ENCODE data around the gene LYST.

- TF ChIP-seq EP300 (conservative IDR thresholded peaks at IDR 0.05; ENCODE audit: poor library complexity, severe bottlenecking) (no peak), CTCF (IDR thresholded peaks at IDR 0.05; ENCODE audit: poor library complexity, severe bottlenecking) (no peak), REST (IDR thresholded peaks at IDR 0.05; ENCODE audit: borderline replicate concordance) (no peak), POLR2AphosphoS5 (IDR thresholded peaks at IDR 0.05) (no peak), TAF1 (IDR thresholded peaks at IDR 0.05; ENCODE audit: low read depth) (no peak), EZH2 (IDR thresholded peaks at IDR 0.05; ENCODE audit: borderline replicate concordance, insufficient read depth, low read length, poor library complexity, severe bottlenecking) (no peak), RAD21 (conservative IDR thresholded peaks at IDR 0.05) (no peak), MXI1 (conservative IDR thresholded peaks at IDR 0.05; ENCODE audit: poor library complexity, severe bottlenecking) (no peak), SMC3 (conservative IDR thresholded peaks at IDR 0.05; ENCODE audit: poor library complexity) (no peak)
Measured at GRCh38 chr1:235790123-235790522, 76.6 kb downstream of the LYST start.

Data from neural cell (in vitro differentiated cells).